Neuronal stem cell (in vitro differentiated cells): ENCODE results near the gene FOXC2. TPM values are rescaled to one million over a fixed set of nuclear protein-coding genes. Genes with fewer than 3 reads are reported as not detected.

Experiments
- DNase-seq: peaks from one replicate; pipeline ENCODE4 v3.0.0-alpha.2; 2013; ENCODE audit warnings: low spot score
- H2AFZ ChIP-seq: one replicate; pipeline ENCODE4 v1.6.1; 2013; ENCODE audit warnings: mild to moderate bottlenecking, low read length, inconsistent platforms
- H2AK5ac ChIP-seq: 2 replicates; pipeline ENCODE4 v1.6.1; 2013; ENCODE audit warnings: low read depth, mild to moderate bottlenecking, inconsistent platforms, low read length, moderate library complexity, mixed read lengths
- H2BK120ac ChIP-seq: 2 replicates; pipeline ENCODE4 v1.6.1; 2013; ENCODE audit warnings: low read depth, mild to moderate bottlenecking, inconsistent platforms, low read length, moderate library complexity, mixed read lengths
- H2BK12ac ChIP-seq: one replicate; pipeline ENCODE4 v1.6.1; 2013; ENCODE audit warnings: low read length, inconsistent platforms
- H2BK15ac ChIP-seq: 2 replicates; pipeline ENCODE4 v1.6.1; 2013; ENCODE audit warnings: mild to moderate bottlenecking, low read length, inconsistent platforms, mixed read lengths
- H2BK5ac ChIP-seq: one replicate; pipeline ENCODE4 v1.6.1; 2013; ENCODE audit warnings: inconsistent platforms, mild to moderate bottlenecking, low read length, moderate library complexity
- H3K14ac ChIP-seq: one replicate; pipeline ENCODE4 v1.6.1; 2013; ENCODE audit warnings: low read length, inconsistent platforms
- H3K18ac ChIP-seq: 2 replicates; pipeline ENCODE4 v1.6.1; 2013; ENCODE audit warnings: low read length, inconsistent platforms
- H3K23ac ChIP-seq: 2 replicates; pipeline ENCODE4 v1.6.1; 2013; ENCODE audit warnings: low read depth, mild to moderate bottlenecking, mixed read lengths, low read length, inconsistent platforms; ENCODE audit not compliant: poor library complexity
- H3K27ac ChIP-seq: replicated peaks from 3 replicates; pipeline ENCODE4 v1.5.1; 2013; ENCODE audit warnings: low read length, inconsistent platforms
- H3K27me3 ChIP-seq, 3 experiments: 2 replicates each; pipeline ENCODE4 v1.6.1; 2013; ENCODE audit warnings: low read length in 3 of 3, mild to moderate bottlenecking in 2 of 3, inconsistent platforms in 1 of 3, low read depth in 1 of 3, mixed read lengths in 1 of 3, moderate library complexity in 1 of 3; ENCODE audit not compliant: control insufficient read depth in 3 of 3, insufficient read depth in 3 of 3
- H3K36me3 ChIP-seq, 2 donors: replicated peaks in 1 of 2; 2 replicates each; pipeline ENCODE4 v1.6.1; 2013; ENCODE audit warnings: low read length in 2 of 2; ENCODE audit not compliant: control insufficient read depth in 2 of 2, insufficient read depth in 2 of 2
- H3K4ac ChIP-seq: 2 replicates; pipeline ENCODE4 v1.6.1; 2013; ENCODE audit warnings: inconsistent platforms, mild to moderate bottlenecking, low read length, moderate library complexity
- H3K4me1 ChIP-seq, 2 donors: 1 replicate in 1 of 2; 2 replicates in 1 of 2; pipeline ENCODE4 v1.6.1; 2013; ENCODE audit warnings: low read length in 2 of 2, low read depth in 1 of 2; ENCODE audit not compliant: control insufficient read depth in 2 of 2, insufficient read depth in 1 of 2
- H3K4me2 ChIP-seq: one replicate; pipeline ENCODE4 v1.6.1; 2013; ENCODE audit warnings: mild to moderate bottlenecking, low read length, inconsistent platforms; ENCODE audit not compliant: insufficient read depth, poor library complexity, severe bottlenecking
- H3K4me3 ChIP-seq, 2 donors: 2 replicates each; pipeline ENCODE4 v1.5.1; 2013; ENCODE audit warnings: low read length in 2 of 2, mild to moderate bottlenecking in 2 of 2, inconsistent platforms in 1 of 2, moderate library complexity in 1 of 2
- H3K79me1 ChIP-seq: one replicate; pipeline ENCODE4 v1.6.1; 2013; ENCODE audit warnings: low read depth, mild to moderate bottlenecking, inconsistent platforms, low read length, moderate library complexity
- H3K9ac ChIP-seq: one replicate; pipeline ENCODE4 v1.6.1; 2013; ENCODE audit warnings: mild to moderate bottlenecking, low read depth, low read length, inconsistent platforms; ENCODE audit not compliant: poor library complexity
- H3K9me3 ChIP-seq, 2 donors: replicated peaks in 1 of 2; 2 replicates each; pipeline versions ENCODE3 to v1.6.1; 2013; ENCODE audit warnings: low read length in 2 of 2, mild to moderate bottlenecking in 2 of 2, inconsistent platforms in 1 of 2, low read depth in 1 of 2, mixed read lengths in 1 of 2, moderate library complexity in 1 of 2; ENCODE audit not compliant: control insufficient read depth in 2 of 2, insufficient read depth in 1 of 2
- H4K8ac ChIP-seq: one replicate; pipeline ENCODE4 v1.6.1; 2013; ENCODE audit warnings: low read depth, mild to moderate bottlenecking, inconsistent platforms, low read length, moderate library complexity
- H4K91ac ChIP-seq: one replicate; pipeline ENCODE4 v1.6.1; 2013; ENCODE audit warnings: low read length, low read depth, mild to moderate bottlenecking, inconsistent platforms; ENCODE audit not compliant: poor library complexity
- WGBS, 2 donors: extraction: QIAGEN DNeasy Blood & Tissue Kit; methylation state at CpG; one replicate each; pipeline ENCODE4 v1.1.7; 2013; ENCODE audit warnings: missing lambda C conversion rate in 2 of 2, mixed read lengths in 1 of 2; ENCODE audit not compliant: insufficient read length in 2 of 2, insufficient replicate concordance in 1 of 2; ENCODE audit errors: extremely low coverage in 2 of 2; 5-methylcytosine and 5-hydroxymethylcytosine counted together
- polyA plus RNA-seq, 2 experiments: library from polyadenylated mRNA; stranded (reverse); fragments of 200-250 nt; gene quantifications; one replicate each; pipeline ENCODE4 v1.2.3, GENCODE V29; 2013

The FOXC2 gene
- 0.15 TPM for polyA plus RNA-seq (2013, experiment 1 of 2)
- polyA plus RNA-seq (2013, experiment 2 of 2): 0.12 TPM

GRCh38 chr16:86566601-86566965 lies at the start of gene FOXC2:
Gene FOXC2 (plus strand): TSS chr16:86566829. CDS start chr16:86567336, 507 bp downstream.
- Histone ChIP-seq H2AK5ac (peak within 1 kb of the TSS; percentile 43), H4K91ac (no peak within 1 kb of the TSS), H3K9ac (peak within 1 kb of the TSS; percentile 50), H3K23ac (peak within 1 kb of the TSS; percentile 77), H3K4me3 (peak within 1 kb of the TSS; percentile 29 to 73), H3K36me3 (no peaks in the 10 kb centered on the region), H3K27ac (no peak within 1 kb of the TSS), H3K18ac (peak within 1 kb of the TSS; percentile 77), H2BK15ac (peak within 1 kb of the TSS; percentile 24), H3K4ac (no peak within 1 kb of the TSS), H3K79me1 (no peaks in the 10 kb centered on the region), H3K27me3 (peaks cover 48 to 77% (median 70%) of the 10 kb centered on the region in 3 experiments), H4K8ac (peak within 1 kb of the TSS; percentile 9), H2BK5ac (peak within 1 kb of the TSS; percentile 17), H3K14ac (no peak within 1 kb of the TSS), H2BK12ac (no peak within 1 kb of the TSS), H3K4me1 (peaks cover 0 to 3% of the 10 kb centered on the region in 2 donors), H3K9me3 (peaks cover 0 to 2% of the 10 kb centered on the region in 2 donors), H2AFZ (peak within 1 kb of the TSS; percentile 89), H2BK120ac (no peak within 1 kb of the TSS), H3K4me2 (peak within 1 kb of the TSS; percentile 72)
- WGBS, 2 donors: no CpG with 5 or more reads among the region's 30 CpGs
- DNase-seq: peak; percentile 83

GRCh38 chr16:86517033-86517432 lies 49.6 kb upstream of the FOXC2 start:
- Histone ChIP-seq H3K4me1 (peaks cover 0 to 4% of the 10 kb centered on the region in 2 donors), H4K91ac (no peak overlapping the region), H2AK5ac (no peak overlapping the region), H3K9ac (no peak overlapping the region), H2BK15ac (no peak overlapping the region), H3K4me2 (no peak overlapping the region), H3K4me3 (no peak overlapping the region), H4K8ac (no peak overlapping the region), H3K14ac (no peak overlapping the region), H2BK12ac (no peak overlapping the region), H2BK120ac (no peak overlapping the region), H2BK5ac (no peak overlapping the region), H3K36me3 (no peaks in the 10 kb centered on the region), H3K9me3 (peaks cover 0 to 2% of the 10 kb centered on the region in 2 donors), H3K4ac (no peak overlapping the region), H3K79me1 (no peaks in the 10 kb centered on the region), H2AFZ (no peak overlapping the region), H3K27me3 (peaks cover 39 to 99% (median 76%) of the 10 kb centered on the region in 3 experiments), H3K18ac (no peak overlapping the region), H3K27ac (no peak overlapping the region), H3K23ac (no peak overlapping the region)
- no CpG with 5 or more reads among the region's 9 CpGs for WGBS, 2 donors
- DNase-seq: no peak

GRCh38 chr16:86517652-86518258 lies 48.9 kb upstream of the FOXC2 start:
- H2BK15ac ChIP-seq: no peak overlapping the region
- no peak overlapping the region for H2AFZ ChIP-seq
- H3K36me3 ChIP-seq: no peaks in the 10 kb centered on the region
- DNase-seq: peak; percentile 51
- H3K27ac ChIP-seq: no peak overlapping the region
- no CpG with 5 or more reads among the region's 17 CpGs for WGBS, 2 donors
- no peak overlapping the region for H3K4me2 ChIP-seq
- H3K79me1 ChIP-seq: no peaks in the 10 kb centered on the region
- no peak overlapping the region for H3K14ac ChIP-seq
- H4K8ac ChIP-seq: no peak overlapping the region
- peak overlapping the region; percentile 76 for H2AK5ac ChIP-seq
- no peak overlapping the region for H3K9ac ChIP-seq
- peaks cover 32 to 99% (median 68%) of the 10 kb centered on the region in 3 experiments for H3K27me3 ChIP-seq
- H3K9me3 ChIP-seq: peaks cover 0 to 2% of the 10 kb centered on the region in 2 donors
- no peak overlapping the region for H3K4ac ChIP-seq
- H3K23ac ChIP-seq: no peak overlapping the region
- peaks cover 0 to 4% of the 10 kb centered on the region in 2 donors for H3K4me1 ChIP-seq
- H4K91ac ChIP-seq: no peak overlapping the region
- H2BK120ac ChIP-seq: no peak overlapping the region
- H2BK5ac ChIP-seq: no peak overlapping the region
- H2BK12ac ChIP-seq: no peak overlapping the region
- H3K18ac ChIP-seq: no peak overlapping the region
- no peak overlapping the region for H3K4me3 ChIP-seq

GRCh38 chr16:86519007-86519648 lies 47.5 kb upstream of the FOXC2 start:
- Histone ChIP-seq H2BK12ac (no peak overlapping the region), H3K79me1 (no peaks in the 10 kb centered on the region), H3K4me2 (no peak overlapping the region), H2BK15ac (no peak overlapping the region), H3K36me3 (no peaks in the 10 kb centered on the region), H3K4me1 (peaks cover 0 to 4% of the 10 kb centered on the region in 2 donors), H2BK120ac (peak overlapping the region; percentile 9), H3K23ac (peak overlapping the region; percentile 74), H3K4me3 (no peak overlapping the region), H3K14ac (no peak overlapping the region), H2BK5ac (no peak overlapping the region), H3K9ac (no peak overlapping the region), H4K91ac (peak overlapping the region; percentile 14), H3K27ac (no peak overlapping the region), H2AFZ (no peak overlapping the region), H3K27me3 (peaks cover 25 to 97% (median 57%) of the 10 kb centered on the region in 3 experiments), H4K8ac (no peak overlapping the region), H3K18ac (peak overlapping the region; percentile 25), H2AK5ac (peak overlapping the region; percentile 80), H3K4ac (no peak overlapping the region), H3K9me3 (peaks cover 0 to 4% of the 10 kb centered on the region in 2 donors)
- WGBS, 2 donors: no CpG with 5 or more reads among the region's 16 CpGs
- no peak for DNase-seq
